Heart right ventricle (tissue), 16 donors: ENCODE measurements around the gene PRKAG1. TPM values are rescaled to one million over a fixed set of nuclear protein-coding genes. Genes with fewer than 3 reads are reported as not detected.

Experiments used
- ATAC-seq, 8 donors: fragments of 200-7000 bp; cut with Tn5 transposase; one replicate each; pipeline ENCODE4 v1.9.1; 2020; ENCODE audit warnings: mild to moderate bottlenecking in 8 of 8, moderate library complexity in 8 of 8, moderate number of reproducible peaks in 1 of 8
- DNase-seq, 2 donors: peaks; one replicate each; pipeline ENCODE4 v3.0.0-alpha.2; 2020
- H3K27ac ChIP-seq, 10 donors: fragments of 200-600 bp; sonication (generic) in 2 of 10; one replicate each; pipeline versions ENCODE4 v1.5.0 to v1.8.0; 2020 to 2022; ENCODE audit warnings: mild to moderate bottlenecking in 3 of 10
- H3K27me3 ChIP-seq, 7 donors: fragments of 200-600 bp; one replicate each; pipeline ENCODE4 v1.8.0; 2021 to 2022; ENCODE audit warnings: mild to moderate bottlenecking in 2 of 7
- H3K36me3 ChIP-seq, 9 donors: fragments of 200-600 bp; sonication (generic) in 1 of 9; one replicate each; pipeline versions ENCODE4 v1.5.0 to v1.8.0; 2020 to 2022; ENCODE audit warnings: mild to moderate bottlenecking in 2 of 9
- H3K4me1 ChIP-seq, 9 donors: fragments of 200-600 bp; sonication (generic) in 1 of 9; one replicate each; pipeline versions ENCODE4 v1.5.0 to v1.8.0; 2020 to 2022; ENCODE audit warnings: mild to moderate bottlenecking in 4 of 9
- H3K4me3 ChIP-seq, 10 donors: fragments of 200-600 bp; sonication (generic) in 2 of 10; one replicate each; pipeline versions ENCODE4 v1.5.0 to v1.8.0; 2020 to 2022; ENCODE audit warnings: mild to moderate bottlenecking in 7 of 10, moderate library complexity in 2 of 10
- H3K9me3 ChIP-seq, 11 donors: fragments of 200-600 bp in 10 of 11; sonication (generic) in 2 of 11; one replicate each; pipeline versions ENCODE4 v1.5.0 to v1.8.0; 2013 to 2022; ENCODE audit warnings: mild to moderate bottlenecking in 2 of 11, control low read depth in 1 of 11, moderate library complexity in 1 of 11
- CTCF ChIP-seq, 9 donors: fragments of 200-600 bp; sonication (generic) in 2 of 9; IDR thresholded peaks; one replicate each; pipeline versions ENCODE4 v1.5.0 to v1.8.0; 2021 to 2022; ENCODE audit warnings: antibody characterized with exemption in 9 of 9, mild to moderate bottlenecking in 5 of 9, moderate library complexity in 1 of 9
- WGBS, 2 donors: extraction: QIAGEN DNeasy Blood & Tissue Kit; methylation state at CpG; one replicate each; pipeline ENCODE4 v1.1.7; 2013; ENCODE audit warnings: inconsistent platforms in 1 of 2; 5-methylcytosine and 5-hydroxymethylcytosine counted together
- intact Hi-C, 10 donors: fragments of 100-400 bp; cut with DNase I; formaldehyde crosslinking; loops; one replicate each; pipeline versions ENCODE4 v1.11.1 to v1.14.2; 2022
- polyA plus RNA-seq, 2 donors: library from polyadenylated mRNA; stranded (reverse); fragments of 200-250 nt; gene quantifications; one replicate each; pipeline ENCODE4 v1.2.3, GENCODE V29; 2013
- total RNA-seq, 10 donors: library from RNA; stranded (reverse); fragmentation: NEBNext Ultra II Directional in 3 of 10; extraction: Animal tissue kit (Norgen Biotek cat#: 25700) in 3 of 10; gene quantifications; one replicate each; pipeline versions ENCODE4 v1.2.1 to v1.2.4, GENCODE V29; 2021 to 2023
- donor health status: Arrhythmogenic right ventricular cardiomyopathy.
- donor health status: ischemic (EF 13 %, LVEDD 7.1; RV severe dilation, severe dysfunction).
- donor health status: healthy with polysubstance abuse.
- donor health status: DM: no; HTN: yes; CAD: no.
- donor health status: DM: no; HTN: no; CAD: no.
- donor health status: ischemic (EF 25% LVEDD 6.9; RV normal size, moderate dysfunction).
- donor health status: ischemic (EF 25% LVEDD 5.7; RV mildly dilated, moderate dysfunction).
- donor health status: healthy.
- donor health status: DM: yes; HTN: yes; CAD: no.
- donor health status: Ischemic cardiomyopathy.
- donor health status: ischemic (EF 35%, LVEDD 5.7; RV mildly dilated, moderate dysfunction).
- donor health status: nonischemic (EF 11% LVEDD 7.7; RV severe dilation, severe dysfunction).
- donor health status: DM: yes; HTN: yes; CAD: no.
- donor health status: PGD.
- donor health status: ischemic (EF 29% LVEDD 5.4; RV normal size, mild dysfunction).
- donor health status: nonischemic (EF 23%, LVEDD 6.1; RV moderate dilation, normal function).

PRKAG1 gene
- total and polyA plus RNA-seq, 12 donors, result 71.0 to 110 (median 95.6) TPM

- H3K36me3 ChIP-seq, result peaks cover 0 to 64% (median 46%) of the 10 kb centered on the region in 9 donors
- no peak for TF ChIP-seq CTCF (IDR thresholded peaks at IDR 0.05)
- H3K27ac ChIP-seq, result no peak overlapping the region
- H3K4me1 ChIP-seq, result peaks cover 0 to 32% (median 23%) of the 10 kb centered on the region in 9 donors
- no peak overlapping the region for H3K4me3 ChIP-seq
- DNase-seq (no peak), ATAC-seq (no peak)
- intact Hi-C loops, result loop anchor here in 2 of 10 donors (5.0 kb wide), 1 partner anchor 36 kb away; no protein-coding TSS in a partner anchor
- no peaks in the 10 kb centered on the region for H3K27me3 ChIP-seq
- no peaks in the 10 kb centered on the region for H3K9me3 ChIP-seq
- WGBS, 2 donors, result 81 to 88% methylated on average over 11 of the region's 11 CpGs
Measured at GRCh38 chr12:49021292-49021915, 2.8 kb upstream of the PRKAG1 start.

- Histone ChIP-seq H3K27me3 (no peaks in the 10 kb centered on the region), H3K27ac (peak overlapping the region in 3 of 10 donors; percentile 96 to 99 (median 97)), H3K4me3 (no peak overlapping the region), H3K9me3 (no peaks in the 10 kb centered on the region), H3K4me1 (peaks cover 0 to 38% (median 23%) of the 10 kb centered on the region in 9 donors), H3K36me3 (peaks cover 0 to 60% (median 36%) of the 10 kb centered on the region in 9 donors)
- no peak for TF ChIP-seq CTCF (IDR thresholded peaks at IDR 0.05)
- intact Hi-C loops, result loop anchor here in 3 of 10 donors (1.0 to 5.0 kb wide), 2 partner anchors 37 to 38 kb away; no protein-coding TSS in a partner anchor
- ATAC-seq (no peak), DNase-seq (no peak)
- WGBS, 2 donors, result 89% methylated on average over 6 of the region's 6 CpGs
Measured at GRCh38 chr12:49020441-49020840, 1.9 kb upstream of the PRKAG1 start.

- peak in 2 of 9 donors; percentile 7 to 39 for TF ChIP-seq CTCF (IDR thresholded peaks at IDR 0.05)
- H3K4me1 ChIP-seq, result peaks cover 0 to 45% (median 26%) of the 10 kb centered on the region in 9 donors
- DNase-seq (no peak), ATAC-seq (no peak)
- intact Hi-C loops, result loop anchor here in 4 of 10 donors (1.0 to 5.0 kb wide), 3 partner anchors 37 to 39 kb away; no protein-coding TSS in a partner anchor
- peaks cover 0 to 52% (median 29%) of the 10 kb centered on the region in 9 donors for H3K36me3 ChIP-seq
- no peaks in the 10 kb centered on the region for H3K9me3 ChIP-seq
- no peaks in the 10 kb centered on the region for H3K27me3 ChIP-seq
- 72% methylated on average over 10 of the region's 10 CpGs for WGBS, 2 donors
- H3K4me3 ChIP-seq, result peak overlapping the region in 6 of 10 donors; percentile 74 to 87 (median 84)
- H3K27ac ChIP-seq, result peak overlapping the region; percentile 78 to 99 (median 96)
Measured at GRCh38 chr12:49019443-49020324, 1.1 kb upstream of the PRKAG1 start.

- DNase-seq (no peak), ATAC-seq (peak; percentile 4 to 16 (median 13))
- H3K27ac ChIP-seq, result peak overlapping the region; percentile 78 to 99 (median 96)
- no peaks in the 10 kb centered on the region for H3K27me3 ChIP-seq
- peaks cover 0 to 51% (median 32%) of the 10 kb centered on the region in 9 donors for H3K4me1 ChIP-seq
- no peak for TF ChIP-seq CTCF (IDR thresholded peaks at IDR 0.05)
- H3K4me3 ChIP-seq, result peak overlapping the region; percentile 16 to 92 (median 81)
- WGBS, 2 donors, result 7 to 8% methylated on average over 8 of the region's 8 CpGs
- intact Hi-C loops, result loop anchor here in 1 of 10 donors (2.0 kb wide), 1 partner anchor 38 kb away; no protein-coding TSS in a partner anchor
- H3K9me3 ChIP-seq, result no peaks in the 10 kb centered on the region
- H3K36me3 ChIP-seq, result peaks cover 0 to 46% (median 22%) of the 10 kb centered on the region in 9 donors
Measured at GRCh38 chr12:49019120-49019430, 499 bp upstream of the PRKAG1 start.
